22Rv1 (cell line): ENCODE measurements around the gene MSANTD2.

Source experiments
- H3K27ac ChIP-seq: fragments of 450-650 bp; 2 replicates; pipeline ENCODE4 v1.5.1; 2017
- CTCF ChIP-seq: fragments of 450-650 bp; IDR thresholded peaks from 2 replicates; pipeline ENCODE4 v1.5.1; 2017; ENCODE audit warnings: mild to moderate bottlenecking
- ZFX ChIP-seq: fragments of 450-650 bp; IDR thresholded peaks from 2 replicates; pipeline ENCODE4 v1.6.1; 2017; ENCODE audit warnings: antibody characterized with exemption, borderline replicate concordance

MSANTD2 gene

GRCh38 chr11:124717786-124718651 lies 82.2 kb downstream of the MSANTD2 start:
- TF ChIP-seq ZFX (no peak), CTCF (no peak)
- no peak overlapping the region for H3K27ac ChIP-seq

- no peak for TF ChIP-seq CTCF
- TF ChIP-seq ZFX = no peak
Measured at GRCh38 chr11:124717421-124717785, 82.8 kb downstream of the MSANTD2 start.

GRCh38 chr11:124716591-124716990 lies 83.6 kb downstream of the MSANTD2 start:
- H3K27ac ChIP-seq = no peak overlapping the region
- TF ChIP-seq ZFX (no peak), CTCF (no peak)

More at GRCh38 chr11:124717421-124717785, 82.8 kb downstream of the MSANTD2 start:
- no peak overlapping the region for H3K27ac ChIP-seq
